ENCODE measurements around the gene ACAP1. TPM values are rescaled to one million over a fixed set of nuclear protein-coding genes. Genes with fewer than 3 reads are reported as not detected.

Gene ACAP1
- total RNA-seq, 5 donors from 2014 or later (not counting 1 experiment from before 2014, with no cell fraction given): 531 to 781 (median 649) TPM

- Mint-ChIP-seq H3K4me3 (no peak overlapping the region), H3K27ac (no peak overlapping the region), H3K4me1 (peaks cover 17 to 18% (median 18%) of the 10 kb centered on the region in 3 donors), H3K9me3 (no peaks in the 10 kb centered on the region), H3K36me3 (peaks cover 3% of the 10 kb centered on the region), H3K27me3 (no peaks in the 10 kb centered on the region)
- Histone ChIP-seq H3K27me3 (replicated peaks in 1 of 2; ENCODE audit: control insufficient read depth in 2 of 2, extremely low read depth in 1 of 2, insufficient read depth in 2 of 2, low read length in 1 of 2) (no peaks in the 10 kb centered on the region), H3K9me3 (no peaks in the 10 kb centered on the region), H3K4me1 (ENCODE audit: control insufficient read depth in 1 of 2, extremely low read depth in 1 of 2, insufficient read depth in 2 of 2, low read length in 2 of 2) (peaks cover 2 to 19% of the 10 kb centered on the region in 2 experiments), H3K27ac (ENCODE audit: low read length) (no peak overlapping the region), H3K36me3 (ENCODE audit: control insufficient read depth in 2 of 2, extremely low read depth in 1 of 2, insufficient read depth in 1 of 2, low read length in 1 of 2) (no peaks in the 10 kb centered on the region), H3K4me3 (ENCODE audit: control insufficient read depth in 1 of 2, extremely low read depth in 1 of 2, low read length in 1 of 2) (no peak overlapping the region)
- ChIA-PET POLR2A (interaction anchor here (0.7 kb wide), 2 partner anchors 14 to 24 kb away, joined by 4 read pairs; no protein-coding TSS in a partner anchor), CTCF (interaction anchor here (0.6 to 1.1 kb wide), 3 partner anchors 14 to 762 kb away, joined by 3 to 4 read pairs (median 3); no protein-coding TSS in a partner anchor)
- WGBS (ENCODE audit: insufficient coverage): no CpG with 5 or more reads among the region's 2 CpGs
- DNase-seq (no peak), ATAC-seq (replicated peaks in 1 of 4) (no peak)
Observed at GRCh38 chr17:7398612-7399011, 62.3 kb downstream of the ACAP1 start.

Other genes with a start within 250 kb of the ACAP1 start
- under 1 TPM in 4 of 5 donors, not detected in 1; 0.25 to 0.55 (median 0.47) TPM for gene ASGR2, start 221.7 kb upstream of the ACAP1 start, total RNA-seq
- 1 to 10 TPM in 2 of 5 donors, under 1 TPM in 3; 0.60 to 1.8 (median 0.82) TPM for gene ASGR1, start 157.2 kb upstream of the ACAP1 start, total RNA-seq
- 10 to 100 TPM in 2 of 5 donors, 1 to 10 TPM in 3; 8.1 to 13.6 (median 9.3) TPM for gene DLG4, start 116.7 kb upstream of the ACAP1 start, total RNA-seq
- 100 to 1,000 TPM; 275 to 424 (median 385) TPM for gene ACADVL, start 116.6 kb upstream of the ACAP1 start, total RNA-seq
- gene DVL2, start 102.0 kb upstream of the ACAP1 start, total RNA-seq: 10 to 100 TPM; 48.2 to 76.3 (median 70.4) TPM
- 10 to 100 TPM; 13.3 to 51.6 (median 43.5) TPM for gene PHF23, start 97.1 kb upstream of the ACAP1 start, total RNA-seq
- gene GABARAP, start 94.1 kb upstream of the ACAP1 start, total RNA-seq: 100 to 1,000 TPM; 197 to 278 (median 276) TPM
- 100 to 1,000 TPM; 109 to 131 (median 125) TPM for gene CTDNEP1, start 84.8 kb upstream of the ACAP1 start, total RNA-seq
- 10 to 100 TPM; 29.8 to 35.9 (median 33.3) TPM for gene ELP5, start 84.3 kb upstream of the ACAP1 start, total RNA-seq
- 1 to 10 TPM; 2.4 to 5.9 (median 2.9) TPM for gene CLDN7, start 74.1 kb upstream of the ACAP1 start, total RNA-seq
- gene SLC2A4, start 54.8 kb upstream of the ACAP1 start, total RNA-seq: under 1 TPM in 1 of 5 donors, not detected in 4; 0.06 TPM
- gene YBX2, start 41.9 kb upstream of the ACAP1 start, total RNA-seq: under 1 TPM in 4 of 5 donors, not detected in 1; 0.20 to 0.57 (median 0.45) TPM
- gene EIF5A, start 28.9 kb upstream of the ACAP1 start, total RNA-seq: 100 to 1,000 TPM; 286 to 481 (median 306) TPM
- gene GPS2, start 21.2 kb upstream of the ACAP1 start, total RNA-seq: 100 to 1,000 TPM; 114 to 129 (median 125) TPM
- gene NEURL4, start 7.2 kb upstream of the ACAP1 start, total RNA-seq: 10 to 100 TPM; 49.5 to 90.2 (median 80.0) TPM
- gene KCTD11, start 15.6 kb downstream of the ACAP1 start, total RNA-seq: 1 to 10 TPM; 2.4 to 7.3 (median 4.8) TPM
- gene TMEM95, start 18.6 kb downstream of the ACAP1 start, total RNA-seq: not detected
- gene TNK1, start 44.6 kb downstream of the ACAP1 start, total RNA-seq: 10 to 100 TPM in 3 of 5 donors, 1 to 10 TPM in 2; 5.7 to 18.3 (median 16.0) TPM
- gene PLSCR3, start 58.0 kb downstream of the ACAP1 start, total RNA-seq: 100 to 1,000 TPM; 101 to 145 (median 140) TPM
- 10 to 100 TPM; 28.7 to 48.9 (median 45.6) TPM for gene TMEM256, start 67.6 kb downstream of the ACAP1 start, total RNA-seq
- gene NLGN2, start 71.3 kb downstream of the ACAP1 start, total RNA-seq: 1 to 10 TPM; 6.8 to 8.9 (median 8.4) TPM
- not detected for gene SPEM1, start 83.8 kb downstream of the ACAP1 start, total RNA-seq
- gene SPEM2, start 89.1 kb downstream of the ACAP1 start, total RNA-seq: not detected
- not detected for gene SPEM3, start 92.3 kb downstream of the ACAP1 start, total RNA-seq
- 10 to 100 TPM in 3 of 5 donors, 1 to 10 TPM in 2; 8.8 to 26.9 (median 23.5) TPM for gene TMEM102, start 98.9 kb downstream of the ACAP1 start, total RNA-seq
- 1 to 10 TPM; 2.4 to 4.2 (median 3.3) TPM for gene FGF11, start 103.0 kb downstream of the ACAP1 start, total RNA-seq
- 10 to 100 TPM in 3 of 5 donors, 1 to 10 TPM in 2; 6.6 to 12.0 (median 11.0) TPM for gene CHRNB1, start 108.5 kb downstream of the ACAP1 start, total RNA-seq
- gene ZBTB4, start 143.1 kb downstream of the ACAP1 start, total RNA-seq: 10 to 100 TPM; 64.0 to 86.6 (median 82.7) TPM
- gene SLC35G6, start 144.9 kb downstream of the ACAP1 start, total RNA-seq: not detected
- gene POLR2A, start 147.8 kb downstream of the ACAP1 start, total RNA-seq: 100 to 1,000 TPM; 198 to 444 (median 212) TPM
- 10 to 100 TPM; 38.3 to 72.8 (median 61.4) TPM for gene TNFSF12, start 212.5 kb downstream of the ACAP1 start, total RNA-seq
- gene TNFSF13, start 222.2 kb downstream of the ACAP1 start, total RNA-seq: 1 to 10 TPM; 1.3 to 5.6 (median 4.6) TPM
- 10 to 100 TPM; 38.7 to 43.3 (median 42.6) TPM for gene SENP3, start 225.4 kb downstream of the ACAP1 start, total RNA-seq
- 1 to 10 TPM in 3 of 5 donors, not detected in 2; 4.4 to 7.0 (median 5.5) TPM for gene CD68, start 243.1 kb downstream of the ACAP1 start, total RNA-seq
- 10 to 100 TPM; 27.0 to 31.4 (median 28.6) TPM for gene MPDU1, start 247.3 kb downstream of the ACAP1 start, total RNA-seq

Data from T-cell (primary cell).